ENCODE measurements around the gene GDI2. TPM values are rescaled to one million over a fixed set of nuclear protein-coding genes. Genes with fewer than 3 reads are reported as not detected.

Gene GDI2
- total RNA-seq, 2 donors from 2014 or later, result 186 to 218 TPM

- intact Hi-C loops (cut with DNase I), result loop anchor here (10.0 kb wide), 1 partner anchor 281 kb away; no protein-coding TSS in a partner anchor
- Histone ChIP-seq H3K36me3 (no peaks in the 10 kb centered on the region), H3K27ac (no peak overlapping the region), H3K4me3 (no peak overlapping the region), H3K4me1 (replicated peaks) (no peaks in the 10 kb centered on the region), H3K27me3 (replicated peaks; ENCODE audit: insufficient read depth) (no peaks in the 10 kb centered on the region), H3K9me3 (no peaks in the 10 kb centered on the region)
- no peak for TF ChIP-seq CTCF (IDR thresholded peaks at IDR 0.05)
- no peak for TF ChIP-seq POLR2AphosphoS5 (IDR thresholded peaks at IDR 0.05)
- TF ChIP-seq POLR2A (IDR thresholded peaks at IDR 0.05), result no peak
- no peak for DNase-seq (ENCODE audit: low spot score)
These were observed 2.9 kb upstream of the GDI2 start for GRCh38 chr10:5816170-5816569.

- intact Hi-C loops (cut with DNase I), result loop anchor here (10.0 kb wide), 1 partner anchor 280 kb away; no protein-coding TSS in a partner anchor
- H3K9me3 ChIP-seq, result no peaks in the 10 kb centered on the region
- H3K4me3 ChIP-seq, result peak overlapping the region; percentile 74 to 95
- H3K27ac ChIP-seq, result peak overlapping the region; percentile 89 to 96
- no peak for DNase-seq (ENCODE audit: low spot score)
- H3K27me3 ChIP-seq (replicated peaks; ENCODE audit: insufficient read depth), result no peaks in the 10 kb centered on the region
- WGBS, result 22% methylated on average over 12 of the region's 12 CpGs
- no peak for TF ChIP-seq POLR2A (IDR thresholded peaks at IDR 0.05)
- TF ChIP-seq POLR2AphosphoS5 (IDR thresholded peaks at IDR 0.05), result no peak
- TF ChIP-seq CTCF (IDR thresholded peaks at IDR 0.05), result no peak
- peaks cover 5% of the 10 kb centered on the region for H3K4me1 ChIP-seq (replicated peaks)
- no peaks in the 10 kb centered on the region for H3K36me3 ChIP-seq
These were observed 1.2 kb upstream of the GDI2 start for GRCh38 chr10:5814110-5815107.

- H3K4me3 ChIP-seq, result peak overlapping the region; percentile 74 to 95
- peak overlapping the region; percentile 89 to 96 for H3K27ac ChIP-seq
- H3K27me3 ChIP-seq (replicated peaks; ENCODE audit: insufficient read depth), result no peaks in the 10 kb centered on the region
- 2% methylated on average over 26 of the region's 29 CpGs for WGBS
- TF ChIP-seq CTCF (IDR thresholded peaks at IDR 0.05) (no peak), POLR2AphosphoS5 (IDR thresholded peaks at IDR 0.05) (no peak), POLR2A (IDR thresholded peaks at IDR 0.05) (no peak)
- intact Hi-C loops (cut with DNase I), result loop anchor here (1.0 to 10.0 kb wide), 3 partner anchors 77 to 278 kb away; partner anchors contain the start of genes FBH1 and TASOR2
- H3K36me3 ChIP-seq, result no peaks in the 10 kb centered on the region
- no peaks in the 10 kb centered on the region for H3K9me3 ChIP-seq
- DNase-seq (ENCODE audit: low spot score), result no peak
- H3K4me1 ChIP-seq (replicated peaks), result peaks cover 5% of the 10 kb centered on the region
These were observed 218 bp downstream of the GDI2 start for GRCh38 chr10:5813091-5813340.

GRCh38 chr10:5812283-5813090 lies 747 bp downstream of the GDI2 start:
- peaks cover 5% of the 10 kb centered on the region for H3K4me1 ChIP-seq (replicated peaks)

More at GRCh38 chr10:5812283-5813090, 747 bp downstream of the GDI2 start:
- Histone ChIP-seq H3K36me3 (no peaks in the 10 kb centered on the region), H3K27ac (peak overlapping the region; percentile 89 to 96), H3K27me3 (replicated peaks; ENCODE audit: insufficient read depth) (no peaks in the 10 kb centered on the region), H3K9me3 (no peaks in the 10 kb centered on the region), H3K4me3 (peak overlapping the region; percentile 74 to 95)
- intact Hi-C loops (cut with DNase I), result loop anchor here (1.0 to 10.0 kb wide), 3 partner anchors 78 to 278 kb away; partner anchors contain the start of genes FBH1 and TASOR2
- peak; percentile 20 for DNase-seq (ENCODE audit: low spot score)
- no peak for TF ChIP-seq POLR2A (IDR thresholded peaks at IDR 0.05)
- peak in 1 of 4 experiments; percentile 9 for TF ChIP-seq CTCF (IDR thresholded peaks at IDR 0.05)
- WGBS, result 0% methylated on average over 33 of the region's 49 CpGs

Data from prostate gland (tissue), 2 donors.